PC-3 (cell line): Measurements from ENCODE around the gene RNU5B-1.

Source experiments
- EZH2 ChIP-seq: fragments of 300-600 bp; sonication (generic); IDR thresholded peaks from one replicate; pipeline ENCODE4 v1.6.1; 2017; ENCODE audit warnings: antibody characterized with exemption, mild to moderate bottlenecking, low read length; ENCODE audit not compliant: unreplicated experiment
- TF ChIP-seq, protein P1 (sequence below): fragments of 300-600 bp; sonication (generic); conservative IDR thresholded peaks from 2 replicates; pipeline ENCODE4 v1.5.1; 2017; ENCODE audit warnings: antibody characterized with exemption, low read depth, mild to moderate bottlenecking, low read length

DNA sequence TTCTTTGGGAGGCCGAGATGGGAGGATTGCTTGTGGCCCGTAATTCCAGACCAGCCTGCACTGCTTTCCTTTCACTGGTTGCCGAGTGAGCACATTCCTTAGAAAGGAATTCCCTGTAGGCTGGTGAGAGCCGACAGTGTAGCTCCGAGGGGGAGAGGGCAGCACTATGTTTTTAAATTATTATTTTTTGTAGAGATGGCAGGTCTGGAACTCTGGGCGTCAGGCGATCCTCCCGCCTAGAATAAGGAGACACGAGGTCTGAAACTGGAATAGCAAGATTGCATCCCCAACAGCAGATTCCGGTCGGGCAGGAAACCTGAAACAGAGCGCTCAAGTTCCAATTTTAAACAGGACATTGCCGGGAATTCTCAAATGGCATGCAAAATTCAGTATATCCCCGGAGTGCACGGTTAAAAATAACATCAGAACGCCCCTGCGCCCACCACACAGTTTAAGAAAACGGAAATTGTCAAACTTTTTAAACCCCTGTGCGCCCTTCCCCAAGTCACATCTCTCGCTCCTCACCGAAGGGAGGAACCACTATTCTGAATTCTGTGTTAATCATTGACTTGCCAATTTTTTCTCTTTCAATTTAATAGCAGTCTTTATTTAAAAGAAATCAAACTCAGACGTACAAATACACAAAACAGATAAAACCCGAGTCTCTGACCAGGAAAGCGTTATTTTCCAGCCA lies 643 bp upstream of the RNU5B-1 start:
- TF ChIP-seq, protein P1, sequence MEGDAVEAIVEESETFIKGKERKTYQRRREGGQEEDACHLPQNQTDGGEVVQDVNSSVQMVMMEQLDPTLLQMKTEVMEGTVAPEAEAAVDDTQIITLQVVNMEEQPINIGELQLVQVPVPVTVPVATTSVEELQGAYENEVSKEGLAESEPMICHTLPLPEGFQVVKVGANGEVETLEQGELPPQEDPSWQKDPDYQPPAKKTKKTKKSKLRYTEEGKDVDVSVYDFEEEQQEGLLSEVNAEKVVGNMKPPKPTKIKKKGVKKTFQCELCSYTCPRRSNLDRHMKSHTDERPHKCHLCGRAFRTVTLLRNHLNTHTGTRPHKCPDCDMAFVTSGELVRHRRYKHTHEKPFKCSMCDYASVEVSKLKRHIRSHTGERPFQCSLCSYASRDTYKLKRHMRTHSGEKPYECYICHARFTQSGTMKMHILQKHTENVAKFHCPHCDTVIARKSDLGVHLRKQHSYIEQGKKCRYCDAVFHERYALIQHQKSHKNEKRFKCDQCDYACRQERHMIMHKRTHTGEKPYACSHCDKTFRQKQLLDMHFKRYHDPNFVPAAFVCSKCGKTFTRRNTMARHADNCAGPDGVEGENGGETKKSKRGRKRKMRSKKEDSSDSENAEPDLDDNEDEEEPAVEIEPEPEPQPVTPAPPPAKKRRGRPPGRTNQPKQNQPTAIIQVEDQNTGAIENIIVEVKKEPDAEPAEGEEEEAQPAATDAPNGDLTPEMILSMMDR: no peak
- no peak for TF ChIP-seq EZH2
